ENCODE measurements around the gene SLC6A9.

- TF ChIP-seq CTCF (IDR thresholded peaks at IDR 0.05; ENCODE audit: poor library complexity) (no peak), EZH2phosphoT487 (IDR thresholded peaks at IDR 0.05; ENCODE audit: low read depth, severe bottlenecking, unreplicated experiment) (no peak)
These were observed 50.8 kb downstream of the SLC6A9 start for GRCh38 chr1:43980255-43981134.

All from hepatocyte (in vitro differentiated cells).